ENCODE data around the gene LRRC7.

DNA sequence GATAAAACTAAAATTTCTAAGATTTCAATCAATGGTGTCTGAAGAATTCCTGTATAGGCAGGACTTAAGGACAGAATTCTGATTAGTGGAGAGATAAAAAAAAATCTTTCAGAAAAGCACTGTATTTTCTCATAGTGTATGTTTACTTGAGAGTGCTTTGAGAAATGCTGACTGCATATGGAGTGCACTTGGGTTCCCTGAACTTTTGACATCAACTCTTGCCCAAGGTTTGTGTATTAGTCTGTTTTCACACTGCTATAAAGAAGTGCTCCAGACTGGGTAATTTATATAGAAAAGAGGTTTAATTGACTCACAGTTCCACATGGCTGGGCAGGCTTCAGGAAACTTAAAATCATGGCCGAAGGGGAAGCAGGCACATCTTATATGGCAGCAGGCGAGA, 362.7 kb downstream of the LRRC7 start:
- TF ChIP-seq, protein P1, sequence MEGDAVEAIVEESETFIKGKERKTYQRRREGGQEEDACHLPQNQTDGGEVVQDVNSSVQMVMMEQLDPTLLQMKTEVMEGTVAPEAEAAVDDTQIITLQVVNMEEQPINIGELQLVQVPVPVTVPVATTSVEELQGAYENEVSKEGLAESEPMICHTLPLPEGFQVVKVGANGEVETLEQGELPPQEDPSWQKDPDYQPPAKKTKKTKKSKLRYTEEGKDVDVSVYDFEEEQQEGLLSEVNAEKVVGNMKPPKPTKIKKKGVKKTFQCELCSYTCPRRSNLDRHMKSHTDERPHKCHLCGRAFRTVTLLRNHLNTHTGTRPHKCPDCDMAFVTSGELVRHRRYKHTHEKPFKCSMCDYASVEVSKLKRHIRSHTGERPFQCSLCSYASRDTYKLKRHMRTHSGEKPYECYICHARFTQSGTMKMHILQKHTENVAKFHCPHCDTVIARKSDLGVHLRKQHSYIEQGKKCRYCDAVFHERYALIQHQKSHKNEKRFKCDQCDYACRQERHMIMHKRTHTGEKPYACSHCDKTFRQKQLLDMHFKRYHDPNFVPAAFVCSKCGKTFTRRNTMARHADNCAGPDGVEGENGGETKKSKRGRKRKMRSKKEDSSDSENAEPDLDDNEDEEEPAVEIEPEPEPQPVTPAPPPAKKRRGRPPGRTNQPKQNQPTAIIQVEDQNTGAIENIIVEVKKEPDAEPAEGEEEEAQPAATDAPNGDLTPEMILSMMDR (IDR thresholded peaks at IDR 0.05 in 4 of 5, conservative IDR thresholded peaks at IDR 0.05 in 1 of 5) = no peak
- no peak for TF ChIP-seq POLR2A (IDR thresholded peaks at IDR 0.05)

All from gastrocnemius medialis (tissue), 4 donors.